Gastroesophageal sphincter (tissue), 3 donors: ENCODE measurements around the gene FAM47E.

Source experiments
- POLR2A ChIP-seq, 2 donors: fragments of 450-650 bp; IDR thresholded peaks; one replicate each; pipeline ENCODE4 v1.6.1; 2017; ENCODE audit warnings: antibody characterized with exemption in 2 of 2, mild to moderate bottlenecking in 2 of 2, moderate library complexity in 1 of 2
- POLR2AphosphoS5 ChIP-seq: sonication (generic); formaldehyde crosslinking; IDR thresholded peaks from one replicate; pipeline ENCODE4 v1.6.1; 2017; ENCODE audit warnings: antibody characterized with exemption
- TF ChIP-seq, protein P1 (sequence below), 4 experiments: fragments of 200-600 bp in 2 of 4; fragments of 450-650 bp in 2 of 4; sonication (generic) in 1 of 4; IDR thresholded peaks; one replicate each; pipeline ENCODE4 v1.5.1; 2017 to 2019; ENCODE audit warnings: antibody characterized with exemption in 4 of 4, mild to moderate bottlenecking in 2 of 4, moderate library complexity in 2 of 4

DNA sequence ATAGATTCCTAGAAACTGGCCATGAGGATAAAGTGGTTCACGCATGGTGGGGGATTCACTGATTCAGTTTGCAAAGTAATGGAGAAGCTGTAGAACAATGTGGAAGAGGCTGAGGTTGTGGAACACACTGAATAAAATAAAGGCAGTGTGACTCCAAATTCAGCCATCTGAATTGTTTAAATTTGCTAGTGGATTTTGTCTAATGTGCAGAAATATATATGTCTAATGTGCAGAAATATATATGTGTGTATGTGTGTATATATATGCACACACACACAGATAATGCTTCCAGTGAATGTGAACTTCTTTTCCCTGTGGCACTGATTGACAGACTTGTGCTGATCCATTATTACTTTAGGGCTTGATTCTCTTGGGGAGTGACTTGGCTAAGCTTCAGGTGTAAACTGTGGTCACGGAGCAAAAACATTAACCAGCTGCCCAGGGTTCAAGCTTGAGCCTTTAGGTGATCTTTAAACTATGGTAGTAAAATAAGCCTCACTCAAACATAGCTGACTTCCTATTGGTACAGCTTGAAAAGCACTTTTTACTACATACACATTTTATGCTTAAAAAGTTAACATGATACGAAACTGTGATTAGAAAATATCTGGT, 58.5 kb downstream of the FAM47E start:
- TF ChIP-seq, protein P1, sequence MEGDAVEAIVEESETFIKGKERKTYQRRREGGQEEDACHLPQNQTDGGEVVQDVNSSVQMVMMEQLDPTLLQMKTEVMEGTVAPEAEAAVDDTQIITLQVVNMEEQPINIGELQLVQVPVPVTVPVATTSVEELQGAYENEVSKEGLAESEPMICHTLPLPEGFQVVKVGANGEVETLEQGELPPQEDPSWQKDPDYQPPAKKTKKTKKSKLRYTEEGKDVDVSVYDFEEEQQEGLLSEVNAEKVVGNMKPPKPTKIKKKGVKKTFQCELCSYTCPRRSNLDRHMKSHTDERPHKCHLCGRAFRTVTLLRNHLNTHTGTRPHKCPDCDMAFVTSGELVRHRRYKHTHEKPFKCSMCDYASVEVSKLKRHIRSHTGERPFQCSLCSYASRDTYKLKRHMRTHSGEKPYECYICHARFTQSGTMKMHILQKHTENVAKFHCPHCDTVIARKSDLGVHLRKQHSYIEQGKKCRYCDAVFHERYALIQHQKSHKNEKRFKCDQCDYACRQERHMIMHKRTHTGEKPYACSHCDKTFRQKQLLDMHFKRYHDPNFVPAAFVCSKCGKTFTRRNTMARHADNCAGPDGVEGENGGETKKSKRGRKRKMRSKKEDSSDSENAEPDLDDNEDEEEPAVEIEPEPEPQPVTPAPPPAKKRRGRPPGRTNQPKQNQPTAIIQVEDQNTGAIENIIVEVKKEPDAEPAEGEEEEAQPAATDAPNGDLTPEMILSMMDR (IDR thresholded peaks at IDR 0.05): no peak
- TF ChIP-seq POLR2AphosphoS5 (no peak), POLR2A (IDR thresholded peaks at IDR 0.05) (no peak)
